Measurements from ENCODE around the gene GALNTL6. TPM values are rescaled to one million over a fixed set of nuclear protein-coding genes. Genes with fewer than 3 reads are reported as not detected.

Gene GALNTL6
- total RNA-seq, 1 donor from 2014 or later, result 0.13 TPM

- DNase-seq (ENCODE audit: low read depth), result no peak
- Histone ChIP-seq H3K36me3 (ENCODE audit: control insufficient read depth, insufficient read depth, low read length) (no peaks in the 10 kb centered on the region), H3K4me3 (ENCODE audit: low read depth, low read length) (no peak overlapping the region), H3K27me3 (ENCODE audit: control insufficient read depth, insufficient read depth, low read length) (no peaks in the 10 kb centered on the region)
- no peak for TF ChIP-seq CTCF (IDR thresholded peaks at IDR 0.05; ENCODE audit: insufficient read depth, low read length, poor library complexity, severe bottlenecking)
Measured at GRCh38 chr4:173024203-173024602, 1211.0 kb downstream of the GALNTL6 start.

- peak; percentile 60 for TF ChIP-seq CTCF (IDR thresholded peaks at IDR 0.05; ENCODE audit: insufficient read depth, low read length, poor library complexity, severe bottlenecking)
- no peak for DNase-seq (ENCODE audit: low read depth)
- no peak overlapping the region for H3K4me3 ChIP-seq (ENCODE audit: low read depth, low read length)
- H3K36me3 ChIP-seq (ENCODE audit: control insufficient read depth, insufficient read depth, low read length), result no peaks in the 10 kb centered on the region
- H3K27me3 ChIP-seq (ENCODE audit: control insufficient read depth, insufficient read depth, low read length), result no peaks in the 10 kb centered on the region
Measured at GRCh38 chr4:173025131-173025530, 1211.9 kb downstream of the GALNTL6 start.

- Histone ChIP-seq H3K27me3 (ENCODE audit: control insufficient read depth, insufficient read depth, low read length) (no peaks in the 10 kb centered on the region), H3K36me3 (ENCODE audit: control insufficient read depth, insufficient read depth, low read length) (no peaks in the 10 kb centered on the region), H3K4me3 (ENCODE audit: low read depth, low read length) (no peak overlapping the region)
- DNase-seq (ENCODE audit: low read depth), result no peak
- TF ChIP-seq CTCF (IDR thresholded peaks at IDR 0.05; ENCODE audit: insufficient read depth, low read length, poor library complexity, severe bottlenecking), result no peak
Measured at GRCh38 chr4:173037242-173037641, 1224.0 kb downstream of the GALNTL6 start.

GRCh38 chr4:173038192-173038896 lies 1225.1 kb downstream of the GALNTL6 start:
- no peak overlapping the region for H3K4me3 ChIP-seq (ENCODE audit: low read depth, low read length)
- H3K36me3 ChIP-seq (ENCODE audit: control insufficient read depth, insufficient read depth, low read length), result no peaks in the 10 kb centered on the region
- no peak for TF ChIP-seq CTCF (IDR thresholded peaks at IDR 0.05; ENCODE audit: insufficient read depth, low read length, poor library complexity, severe bottlenecking)
- H3K27me3 ChIP-seq (ENCODE audit: control insufficient read depth, insufficient read depth, low read length), result no peaks in the 10 kb centered on the region
- no peak for DNase-seq (ENCODE audit: low read depth)

- Histone ChIP-seq H3K36me3 (ENCODE audit: control insufficient read depth, insufficient read depth, low read length) (no peaks in the 10 kb centered on the region), H3K27me3 (ENCODE audit: control insufficient read depth, insufficient read depth, low read length) (no peaks in the 10 kb centered on the region), H3K4me3 (ENCODE audit: low read depth, low read length) (no peak overlapping the region)
- DNase-seq (ENCODE audit: low read depth), result peak; percentile 70
- no peak for TF ChIP-seq CTCF (IDR thresholded peaks at IDR 0.05; ENCODE audit: insufficient read depth, low read length, poor library complexity, severe bottlenecking)
Measured at GRCh38 chr4:173039617-173040577, 1226.7 kb downstream of the GALNTL6 start.

All from kidney epithelial cell (primary cell).